GM18519 (cell line): Measurements from ENCODE around the gene LRRC39.
"Not testable (repeated sequence)": the region's sequence is repeated elsewhere in the genome, so short reads cannot be mapped to it uniquely, and the experiment has no call there.

Experiments used
- ATAC-seq: cut with Tn5 transposase; IDR thresholded peaks from one replicate; pipeline ENCODE4 v1.9.1; 2021; ENCODE audit warnings: mild to moderate bottlenecking, moderate library complexity; ENCODE audit not compliant: unreplicated experiment, low FRiP score

Gene LRRC39

GRCh38 chr1:100178091-100178490 is at the start of gene LRRC39:
Gene LRRC39, minus strand, starts transcription at chr1:100178256. Its CDS starts 9,740 bp downstream, at chr1:100168516.
- ATAC-seq: no peak

GRCh38 chr1:100222428-100222827 is 44.4 kb upstream of the LRRC39 start:
- ATAC-seq: no peak

- no peak for ATAC-seq
Observed at GRCh38 chr1:100219883-100220282, 41.8 kb upstream of the LRRC39 start.

- ATAC-seq: no peak
Observed at GRCh38 chr1:100219457-100219856, 41.4 kb upstream of the LRRC39 start.

- ATAC-seq: no peak
Observed at GRCh38 chr1:100217834-100218233, 39.8 kb upstream of the LRRC39 start.

GRCh38 chr1:100215101-100215500 is 37.0 kb upstream of the LRRC39 start:
- ATAC-seq: no peak

- no peak for ATAC-seq
Observed at GRCh38 chr1:100213141-100213540, 35.1 kb upstream of the LRRC39 start.

- ATAC-seq: no peak
Observed at GRCh38 chr1:100206301-100206700, 28.2 kb upstream of the LRRC39 start.

GRCh38 chr1:100205593-100205992 is 27.5 kb upstream of the LRRC39 start:
- ATAC-seq: not testable (repeated sequence)

GRCh38 chr1:100205103-100205502 is 27.0 kb upstream of the LRRC39 start:
- ATAC-seq: not testable (repeated sequence)

- not testable (repeated sequence) for ATAC-seq
Observed at GRCh38 chr1:100202703-100203102, 24.6 kb upstream of the LRRC39 start.

GRCh38 chr1:100200060-100200459 is 22.0 kb upstream of the LRRC39 start:
- ATAC-seq: not testable (repeated sequence)

GRCh38 chr1:100198596-100198995 is 20.5 kb upstream of the LRRC39 start:
- no peak for ATAC-seq

- peak; percentile 40 for ATAC-seq
Observed at GRCh38 chr1:100188617-100189016, 10.6 kb upstream of the LRRC39 start.

GRCh38 chr1:100187912-100188311 is 9.9 kb upstream of the LRRC39 start:
- ATAC-seq: no peak

- ATAC-seq: peak; percentile 67
Observed at GRCh38 chr1:100184536-100184935, 6.5 kb upstream of the LRRC39 start.

- ATAC-seq: no peak
Observed at GRCh38 chr1:100183370-100183769, 5.3 kb upstream of the LRRC39 start.

- ATAC-seq: no peak
Observed at GRCh38 chr1:100177295-100178041, 588 bp downstream of the LRRC39 start.

- no peak for ATAC-seq
Observed at GRCh38 chr1:100168051-100168450, 10.0 kb downstream of the LRRC39 start.

- ATAC-seq: no peak
Observed at GRCh38 chr1:100164702-100165101, 13.4 kb downstream of the LRRC39 start.

GRCh38 chr1:100164216-100164615 is 13.8 kb downstream of the LRRC39 start:
- ATAC-seq: no peak

GRCh38 chr1:100162881-100163280 is 15.2 kb downstream of the LRRC39 start:
- no peak for ATAC-seq
